HEK293 (cell line): Measurements from ENCODE around the gene ZNG1F.
"Not testable (repeated sequence)": the region's sequence is repeated elsewhere in the genome, so short reads cannot be mapped to it uniquely, and the experiment has no call there.

ENCODE experiments used
- BCL11A ChIP-seq: fragments of 450-650 bp; formaldehyde crosslinking; IDR thresholded peaks from 2 replicates; pipeline ENCODE4 v1.5.1; 2016; ENCODE audit warnings: low read depth, missing biosample characterization, missing genetic modification characterization
- HOXC10 ChIP-seq: sonication (generic); formaldehyde crosslinking; IDR thresholded peaks from 2 replicates; pipeline ENCODE4 v1.8.1; 2023; ENCODE audit warnings: mild to moderate bottlenecking, missing genetic modification reagents
- KLF16 ChIP-seq: fragments of 450-650 bp; formaldehyde crosslinking; IDR thresholded peaks from 2 replicates; pipeline ENCODE4 v1.5.1; 2017; ENCODE audit warnings: missing biosample characterization, missing genetic modification characterization
- YY1 ChIP-seq: fragments of 450-650 bp; formaldehyde crosslinking; IDR thresholded peaks from 2 replicates; pipeline ENCODE4 v1.5.1; 2018; ENCODE audit warnings: missing biosample characterization, missing genetic modification characterization
- ZNF114 ChIP-seq: fragments of 450-650 bp; formaldehyde crosslinking; IDR thresholded peaks from 2 replicates; pipeline ENCODE4 v1.5.0; 2017; ENCODE audit warnings: missing biosample characterization, missing genetic modification characterization
- ZNF302 ChIP-seq: fragments of 450-650 bp; formaldehyde crosslinking; IDR thresholded peaks from 2 replicates; pipeline ENCODE4 v1.5.1; 2016; ENCODE audit warnings: missing biosample characterization, missing genetic modification characterization, low read depth
- ZNF416 ChIP-seq: fragments of 450-650 bp; formaldehyde crosslinking; IDR thresholded peaks from 2 replicates; pipeline ENCODE4 v1.5.1; 2016; ENCODE audit warnings: missing biosample characterization, missing genetic modification characterization
- TF ChIP-seq, protein P1 (sequence below): fragments of 450-650 bp; formaldehyde crosslinking; IDR thresholded peaks from 2 replicates; pipeline ENCODE4 v1.5.1; 2016; ENCODE audit warnings: missing biosample characterization, missing genetic modification characterization
- TF ChIP-seq, protein P2 (sequence below): fragments of 450-650 bp; formaldehyde crosslinking; IDR thresholded peaks from 2 replicates; pipeline ENCODE4 v1.5.1; 2016; ENCODE audit warnings: missing biosample characterization, missing genetic modification characterization
- TF ChIP-seq, protein P3 (sequence below): IDR thresholded peaks from 2 replicates; pipeline ENCODE4 v1.6.1; 2011; ENCODE audit warnings: mild to moderate bottlenecking, low read depth, low read length, borderline replicate concordance
- TF ChIP-seq, protein P4 (sequence below): fragments of 450-650 bp; formaldehyde crosslinking; IDR thresholded peaks from 2 replicates; pipeline ENCODE4 v1.5.1; 2016; ENCODE audit warnings: missing biosample characterization, missing genetic modification characterization, low read depth

DNA sequence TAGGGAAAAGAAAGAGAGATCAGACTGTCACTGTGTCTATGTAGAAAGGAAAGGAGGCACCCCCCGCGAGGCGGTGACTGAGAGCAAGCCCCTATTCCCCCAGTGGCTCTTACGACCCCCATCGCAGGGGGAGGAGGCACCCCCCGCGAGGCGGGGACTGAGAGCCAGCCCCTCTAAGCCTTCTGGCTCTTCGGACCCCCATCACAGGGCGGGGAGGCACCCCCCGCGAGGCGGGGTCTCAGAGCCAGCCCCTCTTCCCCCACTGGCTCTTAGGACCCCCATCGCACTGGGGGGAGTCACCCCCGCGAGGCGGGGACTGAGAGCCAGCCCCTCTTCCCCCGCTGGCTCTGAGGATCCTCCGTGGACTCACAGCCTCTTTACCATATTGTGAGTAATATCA, 84.6 kb downstream of the ZNG1F start:
- TF ChIP-seq ZNF302 (tag by site-specific recombination); ZNF114 (tag by site-specific recombination); YY1 (tag by site-specific recombination); HOXC10 (CRISPR knock-in tag); ZNF416; BCL11A (tag by site-specific recombination); KLF16 (tag by site-specific recombination): not testable (repeated sequence)
- TF ChIP-seq, protein P1, sequence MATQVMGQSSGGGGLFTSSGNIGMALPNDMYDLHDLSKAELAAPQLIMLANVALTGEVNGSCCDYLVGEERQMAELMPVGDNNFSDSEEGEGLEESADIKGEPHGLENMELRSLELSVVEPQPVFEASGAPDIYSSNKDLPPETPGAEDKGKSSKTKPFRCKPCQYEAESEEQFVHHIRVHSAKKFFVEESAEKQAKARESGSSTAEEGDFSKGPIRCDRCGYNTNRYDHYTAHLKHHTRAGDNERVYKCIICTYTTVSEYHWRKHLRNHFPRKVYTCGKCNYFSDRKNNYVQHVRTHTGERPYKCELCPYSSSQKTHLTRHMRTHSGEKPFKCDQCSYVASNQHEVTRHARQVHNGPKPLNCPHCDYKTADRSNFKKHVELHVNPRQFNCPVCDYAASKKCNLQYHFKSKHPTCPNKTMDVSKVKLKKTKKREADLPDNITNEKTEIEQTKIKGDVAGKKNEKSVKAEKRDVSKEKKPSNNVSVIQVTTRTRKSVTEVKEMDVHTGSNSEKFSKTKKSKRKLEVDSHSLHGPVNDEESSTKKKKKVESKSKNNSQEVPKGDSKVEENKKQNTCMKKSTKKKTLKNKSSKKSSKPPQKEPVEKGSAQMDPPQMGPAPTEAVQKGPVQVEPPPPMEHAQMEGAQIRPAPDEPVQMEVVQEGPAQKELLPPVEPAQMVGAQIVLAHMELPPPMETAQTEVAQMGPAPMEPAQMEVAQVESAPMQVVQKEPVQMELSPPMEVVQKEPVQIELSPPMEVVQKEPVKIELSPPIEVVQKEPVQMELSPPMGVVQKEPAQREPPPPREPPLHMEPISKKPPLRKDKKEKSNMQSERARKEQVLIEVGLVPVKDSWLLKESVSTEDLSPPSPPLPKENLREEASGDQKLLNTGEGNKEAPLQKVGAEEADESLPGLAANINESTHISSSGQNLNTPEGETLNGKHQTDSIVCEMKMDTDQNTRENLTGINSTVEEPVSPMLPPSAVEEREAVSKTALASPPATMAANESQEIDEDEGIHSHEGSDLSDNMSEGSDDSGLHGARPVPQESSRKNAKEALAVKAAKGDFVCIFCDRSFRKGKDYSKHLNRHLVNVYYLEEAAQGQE (tag by site-specific recombination): not testable (repeated sequence)
- TF ChIP-seq, protein P2, sequence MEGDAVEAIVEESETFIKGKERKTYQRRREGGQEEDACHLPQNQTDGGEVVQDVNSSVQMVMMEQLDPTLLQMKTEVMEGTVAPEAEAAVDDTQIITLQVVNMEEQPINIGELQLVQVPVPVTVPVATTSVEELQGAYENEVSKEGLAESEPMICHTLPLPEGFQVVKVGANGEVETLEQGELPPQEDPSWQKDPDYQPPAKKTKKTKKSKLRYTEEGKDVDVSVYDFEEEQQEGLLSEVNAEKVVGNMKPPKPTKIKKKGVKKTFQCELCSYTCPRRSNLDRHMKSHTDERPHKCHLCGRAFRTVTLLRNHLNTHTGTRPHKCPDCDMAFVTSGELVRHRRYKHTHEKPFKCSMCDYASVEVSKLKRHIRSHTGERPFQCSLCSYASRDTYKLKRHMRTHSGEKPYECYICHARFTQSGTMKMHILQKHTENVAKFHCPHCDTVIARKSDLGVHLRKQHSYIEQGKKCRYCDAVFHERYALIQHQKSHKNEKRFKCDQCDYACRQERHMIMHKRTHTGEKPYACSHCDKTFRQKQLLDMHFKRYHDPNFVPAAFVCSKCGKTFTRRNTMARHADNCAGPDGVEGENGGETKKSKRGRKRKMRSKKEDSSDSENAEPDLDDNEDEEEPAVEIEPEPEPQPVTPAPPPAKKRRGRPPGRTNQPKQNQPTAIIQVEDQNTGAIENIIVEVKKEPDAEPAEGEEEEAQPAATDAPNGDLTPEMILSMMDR (tag by site-specific recombination): not testable (repeated sequence)
- TF ChIP-seq, protein P3, sequence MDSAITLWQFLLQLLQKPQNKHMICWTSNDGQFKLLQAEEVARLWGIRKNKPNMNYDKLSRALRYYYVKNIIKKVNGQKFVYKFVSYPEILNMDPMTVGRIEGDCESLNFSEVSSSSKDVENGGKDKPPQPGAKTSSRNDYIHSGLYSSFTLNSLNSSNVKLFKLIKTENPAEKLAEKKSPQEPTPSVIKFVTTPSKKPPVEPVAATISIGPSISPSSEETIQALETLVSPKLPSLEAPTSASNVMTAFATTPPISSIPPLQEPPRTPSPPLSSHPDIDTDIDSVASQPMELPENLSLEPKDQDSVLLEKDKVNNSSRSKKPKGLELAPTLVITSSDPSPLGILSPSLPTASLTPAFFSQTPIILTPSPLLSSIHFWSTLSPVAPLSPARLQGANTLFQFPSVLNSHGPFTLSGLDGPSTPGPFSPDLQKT: not testable (repeated sequence)
- TF ChIP-seq, protein P4, sequence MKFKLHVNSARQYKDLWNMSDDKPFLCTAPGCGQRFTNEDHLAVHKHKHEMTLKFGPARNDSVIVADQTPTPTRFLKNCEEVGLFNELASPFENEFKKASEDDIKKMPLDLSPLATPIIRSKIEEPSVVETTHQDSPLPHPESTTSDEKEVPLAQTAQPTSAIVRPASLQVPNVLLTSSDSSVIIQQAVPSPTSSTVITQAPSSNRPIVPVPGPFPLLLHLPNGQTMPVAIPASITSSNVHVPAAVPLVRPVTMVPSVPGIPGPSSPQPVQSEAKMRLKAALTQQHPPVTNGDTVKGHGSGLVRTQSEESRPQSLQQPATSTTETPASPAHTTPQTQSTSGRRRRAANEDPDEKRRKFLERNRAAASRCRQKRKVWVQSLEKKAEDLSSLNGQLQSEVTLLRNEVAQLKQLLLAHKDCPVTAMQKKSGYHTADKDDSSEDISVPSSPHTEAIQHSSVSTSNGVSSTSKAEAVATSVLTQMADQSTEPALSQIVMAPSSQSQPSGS (tag by site-specific recombination): not testable (repeated sequence)
